Skeletal muscle cell (primary cell): Measurements from ENCODE around the gene PAX5.
A peak's percentile ranks its signal among the peaks of the same experiment; 100 is the strongest.

Source experiments
- DNase-seq: peaks from one replicate; pipeline ENCODE4 v3.0.0-alpha.2; 2010; ENCODE audit warnings: low read depth
- H3K4me3 ChIP-seq: 2 replicates; pipeline ENCODE4 v1.5.1; 2011; ENCODE audit warnings: low read depth, mild to moderate bottlenecking, control low read depth, low read length, moderate library complexity

PAX5 gene

GRCh38 chr9:36968574-36969215 is 65.4 kb downstream of the PAX5 start:
- no peak overlapping the region for H3K4me3 ChIP-seq
- DNase-seq, result no peak

- no peak overlapping the region for H3K4me3 ChIP-seq
- DNase-seq, result no peak
Observed at GRCh38 chr9:36967997-36968396, 66.1 kb downstream of the PAX5 start.

- H3K4me3 ChIP-seq, result no peak overlapping the region
- no peak for DNase-seq
Observed at GRCh38 chr9:36966371-36967097, 67.5 kb downstream of the PAX5 start.

- no peak overlapping the region for H3K4me3 ChIP-seq
Observed at GRCh38 chr9:36964791-36965190, 69.3 kb downstream of the PAX5 start.

GRCh38 chr9:36963346-36963745 is 70.7 kb downstream of the PAX5 start:
- DNase-seq, result no peak
- H3K4me3 ChIP-seq, result no peak overlapping the region

More at GRCh38 chr9:36964791-36965190, 69.3 kb downstream of the PAX5 start:
- DNase-seq, result no peak

DNA sequence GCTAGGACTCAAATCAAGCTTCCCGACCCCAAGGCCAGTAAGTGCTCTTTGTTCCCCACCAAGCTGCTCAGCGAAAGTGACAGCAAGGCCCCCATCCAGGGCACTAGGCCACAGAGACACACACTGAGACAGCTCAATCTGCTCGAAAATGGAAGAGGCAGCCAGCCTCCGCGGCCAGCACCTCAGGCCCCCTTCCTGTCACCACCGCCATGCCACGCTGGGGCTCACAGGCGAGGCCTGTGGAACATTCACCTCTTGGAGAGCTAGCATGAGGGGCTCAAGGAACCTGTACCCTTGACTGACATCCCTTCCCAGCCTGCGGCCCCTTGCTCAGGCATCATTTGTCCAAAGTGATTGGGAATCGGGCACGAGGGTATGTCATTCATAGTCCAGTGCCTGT is 71.4 kb downstream of the PAX5 start:
- no peak overlapping the region for H3K4me3 ChIP-seq
- DNase-seq, result no peak

- peak overlapping the region; percentile 17 for H3K4me3 ChIP-seq
- no peak for DNase-seq
Observed at GRCh38 chr9:36961561-36962325, 72.3 kb downstream of the PAX5 start.

GRCh38 chr9:36961051-36961450 is 73.0 kb downstream of the PAX5 start:
- no peak overlapping the region for H3K4me3 ChIP-seq
- DNase-seq, result no peak

DNA sequence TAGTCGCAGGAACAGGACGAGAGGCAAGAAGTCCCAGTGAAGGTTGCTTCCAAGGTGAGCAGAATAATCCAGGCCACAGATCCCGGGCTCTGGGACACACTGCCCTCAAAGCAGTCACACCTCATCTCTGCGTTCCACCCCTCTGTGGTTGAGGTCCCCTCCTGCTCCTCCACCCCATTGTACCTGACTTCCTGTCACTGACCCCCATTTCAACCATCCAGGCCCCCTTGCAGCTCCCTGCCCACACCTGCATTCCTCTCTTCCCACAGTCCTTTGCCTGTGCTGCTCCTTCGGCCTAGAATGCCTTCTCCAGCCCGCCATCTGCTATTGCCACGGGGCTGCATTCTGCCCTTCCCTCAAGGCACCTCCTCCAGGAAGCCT is 73.5 kb downstream of the PAX5 start:
- no peak for DNase-seq
- no peak overlapping the region for H3K4me3 ChIP-seq

DNA sequence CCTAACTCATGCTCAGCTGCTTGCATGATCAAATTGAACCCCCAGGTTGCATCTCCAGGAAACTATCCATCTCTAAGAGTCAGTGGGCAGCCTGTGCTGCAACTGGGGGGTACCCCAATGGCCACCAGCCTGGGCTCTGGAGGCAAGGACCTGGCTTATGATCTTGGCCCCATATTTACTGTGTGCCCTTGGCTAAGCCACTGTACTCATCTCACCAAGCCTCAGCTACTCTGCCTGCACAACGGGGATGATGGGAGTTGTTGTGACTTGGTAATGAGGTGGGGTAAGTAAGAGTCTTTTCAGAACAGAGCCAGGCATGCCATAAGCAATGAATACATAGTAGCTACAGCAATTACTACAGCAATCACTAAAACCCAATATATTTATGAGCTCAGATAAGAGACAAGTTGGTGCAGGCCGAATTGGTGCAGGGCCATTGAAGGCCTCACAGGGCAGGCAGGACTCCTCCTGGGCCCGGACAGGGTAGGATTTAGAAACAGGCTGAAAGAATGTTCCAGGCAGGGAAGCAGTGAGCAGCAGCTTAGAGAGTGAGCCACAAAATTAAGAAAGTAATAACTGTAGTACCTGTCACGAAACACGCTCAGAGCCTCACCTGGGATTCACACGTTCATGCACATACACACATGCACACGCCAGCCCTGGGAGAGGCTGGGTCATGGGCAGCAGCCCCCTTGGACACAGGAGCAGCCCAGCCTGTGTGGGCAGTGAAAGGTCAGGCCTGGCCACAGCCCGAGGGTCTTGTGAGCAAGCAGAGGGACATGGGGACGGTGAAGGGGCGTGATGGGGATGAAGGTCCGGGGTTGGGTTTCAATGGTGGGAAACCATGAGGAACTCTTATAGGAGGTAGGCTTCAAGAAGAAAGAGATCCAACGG is 74.1 kb downstream of the PAX5 start:
- no peak for DNase-seq
- H3K4me3 ChIP-seq, result no peak overlapping the region

DNA sequence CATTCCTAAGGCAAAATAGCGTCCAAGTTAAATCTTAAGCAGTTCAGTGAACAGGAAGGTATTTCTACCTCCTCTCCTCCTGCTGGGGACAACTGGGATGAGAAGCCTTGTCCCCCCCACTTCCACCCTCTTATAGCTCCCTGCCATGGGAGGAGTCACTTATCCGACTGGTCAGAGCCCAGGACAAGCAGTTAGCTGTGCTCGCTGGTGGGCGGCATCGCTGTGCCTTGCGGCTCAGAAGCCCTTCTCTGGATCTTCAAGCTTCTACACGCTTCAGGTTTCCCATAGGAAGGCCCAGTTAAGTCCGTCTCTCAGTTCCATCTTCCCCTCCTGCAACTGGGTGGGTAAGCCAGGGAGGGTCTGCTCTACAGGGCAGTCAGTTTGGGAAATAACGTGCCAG is 77.2 kb downstream of the PAX5 start:
- DNase-seq, result no peak

DNA sequence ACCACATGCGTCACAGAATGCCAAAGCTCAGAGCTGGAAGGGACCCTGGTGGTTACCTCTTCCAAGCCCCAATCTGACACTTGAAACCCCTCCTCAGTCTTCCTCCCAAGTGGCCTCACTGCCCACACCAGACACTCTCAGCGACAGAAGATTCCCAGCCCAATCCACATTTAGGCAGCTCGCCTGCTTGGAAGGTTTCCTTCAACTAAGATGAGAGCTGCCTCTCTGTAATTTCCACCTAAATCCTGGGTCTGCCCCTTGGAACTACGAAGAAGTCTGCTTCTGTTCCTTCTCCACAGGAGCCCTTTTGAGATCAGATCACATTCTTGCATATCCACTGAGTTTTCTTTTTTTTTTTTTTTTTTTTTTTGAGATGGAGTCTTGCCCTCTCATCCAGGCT is 83.7 kb downstream of the PAX5 start:
- H3K4me3 ChIP-seq, result no peak overlapping the region
- DNase-seq, result no peak

More for the DNA sequence above, 77.2 kb downstream of the PAX5 start:
- H3K4me3 ChIP-seq, result no peak overlapping the region

DNA sequence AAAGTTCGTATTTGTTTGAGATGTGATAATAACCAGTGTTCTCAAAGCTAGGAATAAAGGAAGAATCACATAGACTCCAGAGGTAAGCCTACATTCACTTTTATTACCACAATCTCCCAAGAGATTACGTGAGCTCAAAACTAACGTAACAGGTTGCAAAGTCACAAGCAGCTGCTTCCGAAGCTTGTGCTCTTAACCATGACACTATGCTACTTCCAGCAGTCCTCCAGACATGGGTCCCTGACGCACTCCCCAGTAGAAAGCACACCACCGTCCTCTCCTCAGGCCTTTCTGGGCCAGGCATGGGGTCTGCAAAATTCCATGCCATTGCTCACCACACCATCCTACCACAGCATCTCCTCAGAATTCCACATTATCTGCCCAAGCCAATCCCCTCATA is 84.6 kb downstream of the PAX5 start:
- H3K4me3 ChIP-seq, result no peak overlapping the region
- no peak for DNase-seq

- no peak overlapping the region for H3K4me3 ChIP-seq
- DNase-seq, result no peak
Observed at GRCh38 chr9:36948051-36948450, 86.0 kb downstream of the PAX5 start.

GRCh38 chr9:36946653-36947052 is 87.4 kb downstream of the PAX5 start:
- DNase-seq, result no peak
- H3K4me3 ChIP-seq, result no peak overlapping the region

DNA sequence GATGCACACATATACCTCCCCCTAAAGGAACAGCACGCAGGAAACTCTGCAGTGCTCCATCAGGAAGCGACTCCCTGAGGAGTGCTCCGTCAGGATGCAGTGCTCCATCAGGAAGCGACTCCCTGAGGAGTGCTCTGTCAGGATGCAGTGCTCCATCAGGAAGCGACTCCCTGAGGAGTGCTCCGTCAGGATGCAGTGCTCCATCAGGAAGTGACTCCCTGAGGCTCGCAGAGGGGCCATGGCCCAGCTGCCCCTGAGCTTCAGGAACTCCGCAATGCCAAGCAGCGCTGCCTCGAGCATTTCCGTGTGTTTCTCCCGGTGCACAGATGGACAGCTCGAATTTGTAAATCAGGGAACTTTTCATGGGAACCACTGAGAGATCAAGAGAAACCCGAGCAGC is 88.1 kb downstream of the PAX5 start:
- DNase-seq, result no peak
- no peak overlapping the region for H3K4me3 ChIP-seq

GRCh38 chr9:36942891-36943290 is 91.2 kb downstream of the PAX5 start:
- no peak overlapping the region for H3K4me3 ChIP-seq
- no peak for DNase-seq

GRCh38 chr9:36941441-36941840 is 92.6 kb downstream of the PAX5 start:
- no peak overlapping the region for H3K4me3 ChIP-seq

GRCh38 chr9:36940881-36941280 is 93.2 kb downstream of the PAX5 start:
- H3K4me3 ChIP-seq, result no peak overlapping the region
- no peak for DNase-seq

More at GRCh38 chr9:36941441-36941840, 92.6 kb downstream of the PAX5 start:
- no peak for DNase-seq

DNA sequence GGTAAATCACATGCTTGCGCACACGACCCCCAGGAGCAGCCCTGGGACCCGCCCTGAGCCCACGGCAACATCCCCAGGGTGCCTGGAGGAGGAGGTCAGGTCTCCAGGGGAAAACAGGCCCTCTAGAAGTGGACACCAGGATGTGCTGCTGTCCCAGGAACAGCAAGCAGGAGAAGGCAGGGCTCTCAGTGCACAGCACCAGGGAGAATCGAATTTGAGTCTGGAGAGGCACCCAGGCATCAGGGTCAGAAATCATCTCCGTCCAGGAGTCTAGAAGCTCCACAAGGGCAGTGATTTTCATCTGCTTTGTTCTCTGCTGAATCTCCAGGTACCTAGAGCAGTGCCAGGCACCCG is 93.6 kb downstream of the PAX5 start:
- DNase-seq, result no peak
- H3K4me3 ChIP-seq, result no peak overlapping the region
